H1 (cell line): ENCODE data around the gene DUSP10. TPM values are rescaled to one million over a fixed set of nuclear protein-coding genes. Genes with fewer than 3 reads are reported as not detected.

ENCODE experiments used
- CTCF ChIA-PET: fragments of 300-600 bp; sonication (Branson Sonifier 250); formaldehyde crosslinking; loops from one replicate; lab custom pipeline; 2021; ENCODE audit not compliant: partially characterized antibody; lab: Charles Lee
- POLR2A ChIA-PET: fragments of 300-600 bp; sonication (Branson Sonifier 250); formaldehyde crosslinking; loops from one replicate; lab custom pipeline; 2021; ENCODE audit warnings: inconsistent platforms; ENCODE audit not compliant: partially characterized antibody; lab: Charles Lee
- DNase-seq, 2 experiments: peaks; one replicate each; pipeline versions ENCODE4 v3.0.0 to v3.0.0-alpha.2; 2010 to 2022; ENCODE audit warnings: low spot score in 2 of 2, low read depth in 1 of 2, mixed read lengths in 1 of 2
- FAIRE-seq: peaks from 2 replicates; lab custom pipeline; 2011; peaks lifted over from hg19 to GRCh38; lab: Jason Lieb, UNC
- H2AFZ ChIP-seq: 2 replicates; pipeline ENCODE4 v1.8.1; 2012; ENCODE audit warnings: low read length, inconsistent platforms
- H2AK5ac ChIP-seq: 2 replicates; pipeline ENCODE4 v1.6.1; 2013; ENCODE audit warnings: low read depth, low read length
- H2BK120ac ChIP-seq: replicated peaks from 2 replicates; pipeline ENCODE3; 2013; ENCODE audit warnings: low read depth, low read length, inconsistent platforms
- H2BK12ac ChIP-seq: 2 replicates; pipeline ENCODE4 v1.6.1; 2013; ENCODE audit warnings: low read depth, low read length
- H2BK15ac ChIP-seq: 2 replicates; pipeline ENCODE4 v1.6.1; 2013; ENCODE audit warnings: low read length
- H2BK20ac ChIP-seq: 2 replicates; pipeline ENCODE4 v1.6.1; 2013; ENCODE audit warnings: low read length
- H2BK5ac ChIP-seq: 2 replicates; pipeline ENCODE4 v1.6.1; 2013; ENCODE audit warnings: low read depth, low read length
- H3K14ac ChIP-seq: 2 replicates; pipeline ENCODE4 v1.6.1; 2013; ENCODE audit warnings: inconsistent platforms; ENCODE audit not compliant: insufficient read length
- H3K18ac ChIP-seq: 2 replicates; pipeline ENCODE4 v1.6.1; 2013; ENCODE audit warnings: low read length; ENCODE audit errors: extremely low read depth
- H3K23ac ChIP-seq: 2 replicates; pipeline ENCODE4 v1.6.1; 2013; ENCODE audit warnings: inconsistent platforms; ENCODE audit not compliant: insufficient read length
- H3K23me2 ChIP-seq: 2 replicates; pipeline ENCODE4 v1.6.1; 2013; ENCODE audit warnings: low read depth, low read length
- H3K27ac ChIP-seq: 2 replicates; pipeline ENCODE4 v1.6.1; 2011; ENCODE audit warnings: low read depth, low read length, inconsistent platforms
- H3K27me3 ChIP-seq, 4 experiments: replicated peaks in 1 of 4; 1 replicate in 1 of 4; 2 replicates in 3 of 4; pipeline versions ENCODE4 v1.6.1 to v1.8.1; 2011 to 2013; ENCODE audit warnings: low read length in 3 of 4, mild to moderate bottlenecking in 3 of 4, inconsistent platforms in 2 of 4, mixed read lengths in 2 of 4, moderate library complexity in 1 of 4; ENCODE audit not compliant: control insufficient read depth in 3 of 4, insufficient read depth in 3 of 4; ENCODE audit errors: extremely low read depth in 1 of 4
- H3K36me3 ChIP-seq, 4 experiments: 2 replicates each; pipeline versions ENCODE4 v1.6.1 to v1.8.1; 2011 to 2013; ENCODE audit warnings: mild to moderate bottlenecking in 4 of 4, low read length in 3 of 4, moderate library complexity in 2 of 4, control low read depth in 1 of 4, inconsistent platforms in 1 of 4; ENCODE audit not compliant: insufficient read depth in 4 of 4, control insufficient read depth in 2 of 4
- H3K4ac ChIP-seq: replicated peaks from 2 replicates; pipeline ENCODE3; 2013; ENCODE audit warnings: low read length, low read depth, mixed read lengths, inconsistent platforms; ENCODE audit not compliant: insufficient read length
- H3K4me1 ChIP-seq, 4 experiments: replicated peaks in 1 of 4; 1 replicate in 1 of 4; 2 replicates in 3 of 4; pipeline versions ENCODE4 v1.6.1 to v1.8.1; 2011 to 2013; ENCODE audit warnings: low read length in 3 of 4, inconsistent platforms in 2 of 4, mixed read lengths in 1 of 4; ENCODE audit not compliant: insufficient read depth in 4 of 4, control insufficient read depth in 3 of 4
- H3K4me2 ChIP-seq, 2 experiments: 2 replicates each; pipeline versions ENCODE4 v1.6.1 to v1.8.1; 2011 to 2013; ENCODE audit warnings: low read depth in 2 of 2, low read length in 2 of 2, control low read depth in 1 of 2, inconsistent platforms in 1 of 2, mild to moderate bottlenecking in 1 of 2; ENCODE audit not compliant: insufficient read depth in 1 of 2
- H3K4me3 ChIP-seq, 4 experiments: fragments of 200-600, 300-600 bp in 1 of 4; sonication (generic), shearing (Covaris generic), sonication (Bioruptor Twin) in 1 of 4; 2 replicates each; pipeline versions ENCODE4 v1.5.1 to v1.8.1; 2011 to 2016; ENCODE audit warnings: low read length in 4 of 4, low read depth in 3 of 4, control low read depth in 2 of 4, inconsistent platforms in 2 of 4, mild to moderate bottlenecking in 2 of 4, mixed read lengths in 1 of 4, moderate library complexity in 1 of 4; ENCODE audit not compliant: insufficient read depth in 2 of 4; ENCODE audit errors: extremely low read depth in 1 of 4
- H3K56ac ChIP-seq: replicated peaks from 2 replicates; pipeline ENCODE3; 2013; ENCODE audit warnings: low read depth, mild to moderate bottlenecking, mixed read lengths, low read length, inconsistent platforms; ENCODE audit not compliant: insufficient read length
- H3K79me1 ChIP-seq: 2 replicates; pipeline ENCODE4 v1.6.1; 2013; ENCODE audit warnings: low read depth, low read length, control low read depth
- H3K79me2 ChIP-seq, 2 experiments: 2 replicates each; pipeline versions ENCODE4 v1.6.1 to v1.8.1; 2012 to 2013; ENCODE audit warnings: low read length in 2 of 2, mild to moderate bottlenecking in 2 of 2, inconsistent platforms in 1 of 2; ENCODE audit not compliant: insufficient read depth in 2 of 2, control insufficient read depth in 1 of 2
- H3K9ac ChIP-seq, 4 experiments: replicated peaks in 1 of 4; 1 replicate in 1 of 4; 2 replicates in 3 of 4; pipeline versions ENCODE4 v1.6.1 to v1.8.1; 2011 to 2013; ENCODE audit warnings: low read depth in 3 of 4, low read length in 3 of 4, control low read depth in 2 of 4, mild to moderate bottlenecking in 2 of 4, moderate library complexity in 2 of 4, inconsistent platforms in 1 of 4; ENCODE audit errors: extremely low read depth in 1 of 4
- H3K9me3 ChIP-seq, 2 experiments: 2 replicates each; pipeline versions ENCODE4 v1.6.1 to v1.8.1; 2012 to 2013; ENCODE audit warnings: mild to moderate bottlenecking in 2 of 2, moderate library complexity in 2 of 2, control low read depth in 1 of 2, inconsistent platforms in 1 of 2, low read depth in 1 of 2, low read length in 1 of 2, mixed read lengths in 1 of 2; ENCODE audit not compliant: insufficient read depth in 2 of 2
- H4K20me1 ChIP-seq, 2 experiments: replicated peaks in 1 of 2; 2 replicates each; pipeline versions ENCODE3 to v1.8.1; 2011 to 2013; ENCODE audit warnings: inconsistent platforms in 2 of 2, low read length in 2 of 2, mild to moderate bottlenecking in 1 of 2; ENCODE audit not compliant: insufficient read depth in 2 of 2, control insufficient read depth in 1 of 2
- H4K5ac ChIP-seq: 2 replicates; pipeline ENCODE4 v1.6.1; 2013; ENCODE audit warnings: low read length, low read depth, mixed read lengths, inconsistent platforms; ENCODE audit not compliant: insufficient read length
- H4K8ac ChIP-seq: 2 replicates; pipeline ENCODE4 v1.8.0; 2013; ENCODE audit warnings: mild to moderate bottlenecking, moderate library complexity, low read length, inconsistent platforms; ENCODE audit not compliant: insufficient read depth; ENCODE audit errors: extremely low read depth
- H4K91ac ChIP-seq: replicated peaks from 2 replicates; pipeline ENCODE3; 2013; ENCODE audit warnings: low read length, mixed read lengths, inconsistent platforms; ENCODE audit not compliant: insufficient read length
- BACH1 ChIP-seq: IDR thresholded peaks from 2 replicates; pipeline ENCODE4 v1.6.1; 2012; ENCODE audit warnings: low read length, improper control_type of control experiment
- CBX5 ChIP-seq: fragments of 300-800, 300-1000 bp; sonication (generic); IDR thresholded peaks from 2 replicates; pipeline ENCODE4 v1.7.1; 2016; ENCODE audit warnings: antibody characterized with exemption, low read length, low read depth
- CTBP2 ChIP-seq: IDR thresholded peaks from 2 replicates; pipeline ENCODE4 v1.7.0; 2011; ENCODE audit warnings: borderline replicate concordance, mild to moderate bottlenecking, moderate library complexity, mixed read lengths, low read length; ENCODE audit not compliant: insufficient read depth, insufficient read length
- EZH2 ChIP-seq: fragments of 200-600 bp; sonication (generic); IDR thresholded peaks from 2 replicates; pipeline ENCODE4 v1.7.1; 2012; ENCODE audit warnings: low read depth, mild to moderate bottlenecking, moderate library complexity, low read length, inconsistent platforms; ENCODE audit not compliant: severe bottlenecking
- GTF2F1 ChIP-seq: IDR thresholded peaks from 2 replicates; pipeline ENCODE4 v1.6.1; 2012; ENCODE audit warnings: low read depth, low read length, improper control_type of control experiment, borderline replicate concordance
- KDM1A ChIP-seq: fragments of 200-600, 300-600 bp; sonication (generic); IDR thresholded peaks from 2 replicates; pipeline ENCODE4 v1.7.1; 2016; ENCODE audit warnings: mild to moderate bottlenecking, low read length, borderline replicate concordance
- KDM4A ChIP-seq: IDR thresholded peaks from one replicate; pipeline ENCODE4 v1.7.1; 2012; ENCODE audit warnings: low read depth, mild to moderate bottlenecking, moderate library complexity, low read length, inconsistent platforms; ENCODE audit not compliant: severe bottlenecking
- MAFK ChIP-seq: IDR thresholded peaks from 2 replicates; pipeline ENCODE4 v1.6.1; 2012; ENCODE audit warnings: low read depth, mild to moderate bottlenecking, improper control_type of control experiment, low read length
- POLR2AphosphoS5 ChIP-seq: IDR thresholded peaks from 2 replicates; pipeline ENCODE4 v1.6.1; 2011; ENCODE audit warnings: low read depth, low read length
- RAD21 ChIP-seq, 2 experiments: IDR thresholded peaks in 1 of 2; conservative IDR thresholded peaks in 1 of 2; 2 replicates each; pipeline ENCODE4 v1.6.1; 2011; ENCODE audit warnings: low read depth in 2 of 2, low read length in 2 of 2, improper control_type of control experiment in 1 of 2, inconsistent platforms in 1 of 2, mild to moderate bottlenecking in 1 of 2, moderate library complexity in 1 of 2
- TCF12 ChIP-seq: IDR thresholded peaks from 2 replicates; pipeline ENCODE4 v1.6.1; 2011; ENCODE audit warnings: low read depth, mild to moderate bottlenecking, low read length
- USF2 ChIP-seq: IDR thresholded peaks from 2 replicates; pipeline ENCODE4 v1.6.1; 2011; ENCODE audit warnings: low read length, improper control_type of control experiment
- WGBS, 2 experiments: shearing (Covaris generic) in 1 of 2; methylation state at CpG; one replicate each; pipeline versions ENCODE4 v1.1.6 to v1.1.7; 2013 to 2015; ENCODE audit warnings: low lambda C conversion rate in 2 of 2, mixed read lengths in 2 of 2, inconsistent platforms in 1 of 2, low coverage in 1 of 2, missing lambda C conversion rate in 1 of 2; ENCODE audit not compliant: insufficient replicate concordance in 2 of 2, insufficient coverage in 1 of 2, insufficient read length in 1 of 2; ENCODE audit errors: extremely low coverage in 1 of 2, missing lambda C conversion rate in 1 of 2; 5-methylcytosine and 5-hydroxymethylcytosine counted together
- polyA plus RNA-seq, 7 experiments: library from polyadenylated mRNA; depleted of rRNA in 3 of 7; stranded (reverse) in 5 of 7; unstranded in 2 of 7; fragments of >200 nt in 5 of 7; fragments of 200-250 nt in 2 of 7; gene quantifications; 1 replicate in 5 of 7; 2 replicates in 1 of 7; 4 replicates in 1 of 7; pipeline versions ENCODE4 v1.2.1 to v1.2.3, GENCODE V29; 2011 to 2013; ENCODE audit warnings: missing spikeins in 2 of 7, mixed read lengths in 2 of 7
- total RNA-seq: library from RNA; stranded (reverse); fragmentation: NEBNext Ultra II Directional; extraction: Animal tissue kit (Norgen Biotek cat#: 25700); gene quantifications from 2 replicates; pipeline ENCODE4 v1.2.1, GENCODE V29; 2021

The DUSP10 gene
- total and polyA plus RNA-seq, 2 of the 8 experiments (the other 6 are each of a cell fraction or from before 2014, with no cell fraction given), result 1.2 TPM

DNA sequence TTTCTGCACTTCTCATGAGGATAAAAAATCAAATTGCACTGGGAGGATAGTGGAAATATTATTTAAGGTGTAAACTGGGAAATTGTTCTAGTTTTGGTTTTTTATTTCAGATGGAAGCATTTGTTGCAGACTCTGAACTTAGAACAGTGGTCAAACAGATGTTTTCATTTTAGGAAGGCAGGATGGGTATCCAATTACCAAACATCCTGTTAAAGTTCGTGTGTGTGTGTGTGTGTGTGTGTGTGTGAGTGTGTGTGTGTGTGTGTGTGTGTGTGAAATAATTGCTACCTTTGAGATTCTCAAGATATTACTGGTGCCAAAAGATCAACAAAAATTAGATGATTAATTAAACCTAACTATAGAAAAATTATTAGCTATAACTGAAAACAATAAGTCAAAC, 24.3 kb upstream of the DUSP10 start:
- Histone ChIP-seq H4K91ac (no peak overlapping the region), H2BK5ac (no peak overlapping the region), H3K14ac (no peak overlapping the region), H2BK15ac (no peak overlapping the region), H3K9me3 (no peaks in the 10 kb centered on the region), H3K79me2 (no peaks in the 10 kb centered on the region), H2BK20ac (no peak overlapping the region), H3K4me1 (no peaks in the 10 kb centered on the region), H2BK120ac (no peak overlapping the region), H4K8ac (no peak overlapping the region), H3K79me1 (no peaks in the 10 kb centered on the region), H3K36me3 (no peaks in the 10 kb centered on the region), H3K4me3 (no peak overlapping the region), H2BK12ac (no peak overlapping the region), H2AFZ (no peak overlapping the region), H3K4ac (no peak overlapping the region), H3K9ac (no peak overlapping the region), H3K23me2 (no peaks in the 10 kb centered on the region; the same call in 1 of the 2 replicates), H3K27ac (no peak overlapping the region), H3K27me3 (no peaks in the 10 kb centered on the region), H2AK5ac (no peak overlapping the region), H3K56ac (no peak overlapping the region), H3K4me2 (no peak overlapping the region), H3K18ac (no peak overlapping the region), H4K5ac (no peak overlapping the region), H4K20me1 (no peaks in the 10 kb centered on the region), H3K23ac (no peak overlapping the region)
- DNase-seq (no peak), FAIRE-seq (no peak)
- WGBS, 2 experiments, result 67% methylated on average over 1 of the region's 1 CpG; no CpG with 5 or more reads in 1 of the 2 experiments
- ChIA-PET CTCF (interaction anchor here (0.8 kb wide), 1 partner anchor 98 kb away, joined by 3 read pairs; no protein-coding TSS in a partner anchor), POLR2A (no interaction called here)
- TF ChIP-seq TCF12 (no peak), CTBP2 (no peak), GTF2F1 (no peak), BACH1 (no peak), MAFK (no peak), USF2 (no peak), CBX5 (no peak), RAD21 (IDR thresholded peaks at IDR 0.05 in 1 of 2, conservative IDR thresholded peaks at IDR 0.05 in 1 of 2; ENCODE audit: low read depth in 2 of 2, low read length in 2 of 2) (no peak), POLR2AphosphoS5 (no peak), EZH2 (no peak), KDM1A (no peak), KDM4A (no peak)
